ENCODE results near the gene ALPI. TPM values are rescaled to one million over a fixed set of nuclear protein-coding genes. Genes with fewer than 3 reads are reported as not detected.
"Not testable (repeated sequence)": the region's sequence is repeated elsewhere in the genome, so short reads cannot be mapped to it uniquely, and the experiment has no call there.

Gene ALPI
- polyA plus RNA-seq (2012; ENCODE audit: missing spikeins): not detected

DNA sequence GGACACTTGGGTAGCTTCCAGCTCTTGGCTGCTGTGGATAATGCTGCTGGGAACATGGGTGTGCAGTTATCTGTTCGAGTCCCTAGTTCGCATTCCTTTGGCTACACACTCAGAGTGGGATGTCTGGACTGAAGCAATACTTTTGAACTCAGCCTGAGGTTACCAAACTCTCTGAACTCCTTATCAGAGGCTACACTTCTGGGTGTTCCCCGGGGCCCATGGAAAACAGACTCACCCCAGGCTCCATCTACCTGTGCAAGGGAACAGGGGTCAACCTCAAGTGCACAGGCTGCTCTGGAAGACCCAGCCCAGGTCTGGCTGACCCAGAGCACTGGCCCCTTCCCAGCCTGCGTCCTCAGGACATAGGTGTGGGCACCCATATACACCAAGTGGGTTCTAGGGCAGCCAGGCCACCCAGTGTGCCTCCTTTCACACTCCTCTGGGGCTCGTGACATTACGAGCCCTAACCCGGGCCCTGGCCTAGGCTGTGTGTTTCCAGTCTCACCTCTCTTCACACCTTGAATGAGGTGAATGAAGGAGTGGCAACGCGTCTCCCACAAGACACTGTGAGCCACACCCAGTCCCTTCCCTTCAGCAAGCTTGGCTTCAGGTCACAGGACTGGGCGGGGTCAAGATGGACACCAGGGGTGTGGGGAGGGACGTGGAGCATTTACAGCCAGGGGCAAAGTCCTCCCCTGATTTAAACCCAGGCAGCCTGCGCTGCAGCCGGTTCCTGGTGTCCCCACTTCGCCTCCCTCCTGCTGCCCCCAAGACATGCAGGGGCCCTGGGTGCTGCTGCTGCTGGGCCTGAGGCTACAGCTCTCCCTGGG is at the start of gene ALPI:
ALPI (plus strand) TSS at position 728 of the 830 bp plus-strand sequence; CDS start at position 775, 47 bp downstream.
- TF ChIP-seq POLR2AphosphoS5 (IDR thresholded peaks at IDR 0.05; ENCODE audit: low read depth, low read length): no peak
- TF ChIP-seq POLR2A (IDR thresholded peaks at IDR 0.05; ENCODE audit: low read depth, low read length): no peak
- no peak for TF ChIP-seq TAF1 (IDR thresholded peaks at IDR 0.05; ENCODE audit: borderline replicate concordance, low read depth, low read length)
- FAIRE-seq (no peak), DNase-seq (ENCODE audit: insufficient read length) (no peak)

- FAIRE-seq (no peak), DNase-seq (ENCODE audit: insufficient read length) (no peak)
These were observed 49.2 kb upstream of the ALPI start, which contains the start of gene ALPG for GRCh38 chr2:232406556-232407310. Gene ALPG, plus strand, starts transcription at chr2:232406844. Its CDS starts 51 bp downstream, at chr2:232406895.

GRCh38 chr2:232407428-232408150 is 48.4 kb upstream of the ALPI start:
- FAIRE-seq; DNase-seq (ENCODE audit: insufficient read length): not testable (repeated sequence)

More at GRCh38 chr2:232406556-232407310, 49.2 kb upstream of the ALPI start, which contains the start of gene ALPG:
- TF ChIP-seq POLR2AphosphoS5 (IDR thresholded peaks at IDR 0.05; ENCODE audit: low read depth, low read length) (no peak), TAF1 (IDR thresholded peaks at IDR 0.05; ENCODE audit: borderline replicate concordance, low read depth, low read length) (no peak), POLR2A (IDR thresholded peaks at IDR 0.05; ENCODE audit: low read depth, low read length) (no peak)

- FAIRE-seq; DNase-seq (ENCODE audit: insufficient read length): not testable (repeated sequence)
These were observed 47.7 kb upstream of the ALPI start for GRCh38 chr2:232408269-232408668.

GRCh38 chr2:232409617-232410016 is 46.3 kb upstream of the ALPI start:
- DNase-seq (ENCODE audit: insufficient read length); FAIRE-seq: not testable (repeated sequence)

GRCh38 chr2:232410238-232410900 is 45.6 kb upstream of the ALPI start:
- TF ChIP-seq POLR2AphosphoS5 (IDR thresholded peaks at IDR 0.05; ENCODE audit: low read depth, low read length): no peak
- no peak for TF ChIP-seq POLR2A (IDR thresholded peaks at IDR 0.05; ENCODE audit: low read depth, low read length)
- TF ChIP-seq TAF1 (IDR thresholded peaks at IDR 0.05; ENCODE audit: borderline replicate concordance, low read depth, low read length): no peak
- DNase-seq (ENCODE audit: insufficient read length) (no peak), FAIRE-seq (no peak)

GRCh38 chr2:232411901-232412629 is 43.9 kb upstream of the ALPI start:
- FAIRE-seq: no peak
- no peak for TF ChIP-seq POLR2AphosphoS5 (IDR thresholded peaks at IDR 0.05; ENCODE audit: low read depth, low read length)
- no peak for TF ChIP-seq POLR2A (IDR thresholded peaks at IDR 0.05; ENCODE audit: low read depth, low read length)
- TF ChIP-seq TAF1 (IDR thresholded peaks at IDR 0.05; ENCODE audit: borderline replicate concordance, low read depth, low read length): no peak
- no peak for DNase-seq (ENCODE audit: insufficient read length)

DNA sequence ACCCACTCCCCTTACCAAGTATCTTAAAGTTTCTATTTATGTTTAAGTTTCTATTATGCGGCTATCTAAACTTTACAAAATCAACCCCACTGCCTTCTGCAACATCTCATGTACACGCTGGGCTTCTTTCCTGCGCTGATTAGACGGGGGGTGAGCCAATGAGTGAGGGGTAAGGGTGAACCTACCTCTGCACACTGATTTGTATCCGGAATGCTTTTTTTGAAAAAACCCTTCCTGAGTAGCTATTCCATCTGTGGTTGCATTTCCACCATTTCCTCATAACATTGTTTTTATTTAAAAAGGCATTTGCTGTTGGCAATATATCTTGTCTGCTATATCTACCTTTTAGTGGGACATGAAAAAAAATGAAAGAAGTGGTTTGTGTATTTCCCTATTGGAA is 43.0 kb upstream of the ALPI start:
- DNase-seq (ENCODE audit: insufficient read length) (no peak), FAIRE-seq (no peak)
- no peak for TF ChIP-seq POLR2A (IDR thresholded peaks at IDR 0.05; ENCODE audit: low read depth, low read length)
- no peak for TF ChIP-seq POLR2AphosphoS5 (IDR thresholded peaks at IDR 0.05; ENCODE audit: low read depth, low read length)
- no peak for TF ChIP-seq TAF1 (IDR thresholded peaks at IDR 0.05; ENCODE audit: borderline replicate concordance, low read depth, low read length)

- FAIRE-seq: no peak
- no peak for TF ChIP-seq POLR2AphosphoS5 (IDR thresholded peaks at IDR 0.05; ENCODE audit: low read depth, low read length)
- TF ChIP-seq TAF1 (IDR thresholded peaks at IDR 0.05; ENCODE audit: borderline replicate concordance, low read depth, low read length): no peak
- TF ChIP-seq POLR2A (IDR thresholded peaks at IDR 0.05; ENCODE audit: low read depth, low read length): no peak
- DNase-seq (ENCODE audit: insufficient read length): no peak
These were observed 40.7 kb upstream of the ALPI start for GRCh38 chr2:232415138-232415690.

GRCh38 chr2:232415736-232416520 is 40.0 kb upstream of the ALPI start:
- DNase-seq (ENCODE audit: insufficient read length): no peak
- TF ChIP-seq TAF1 (IDR thresholded peaks at IDR 0.05; ENCODE audit: borderline replicate concordance, low read depth, low read length) (no peak), POLR2A (IDR thresholded peaks at IDR 0.05; ENCODE audit: low read depth, low read length) (no peak), POLR2AphosphoS5 (IDR thresholded peaks at IDR 0.05; ENCODE audit: low read depth, low read length) (no peak)
- no peak for FAIRE-seq
